HepG2 (cell line): ENCODE data around the gene LIF. TPM values are rescaled to one million over a fixed set of nuclear protein-coding genes. Genes with fewer than 3 reads are reported as not detected.

Experiments
- ASH2L ChIP-seq: fragments of 300-600, 200-600 bp; sonication (generic); IDR thresholded peaks from 2 replicates; pipeline ENCODE4 v1.7.0; 2017; ENCODE audit warnings: low read depth, mild to moderate bottlenecking, moderate library complexity, mixed read lengths, low read length; ENCODE audit not compliant: insufficient read length
- HDAC1 ChIP-seq: sonication (generic); formaldehyde crosslinking; IDR thresholded peaks from 2 replicates; pipeline ENCODE4 v1.5.1; 2020; ENCODE audit warnings: mild to moderate bottlenecking, missing genetic modification reagents
- HNF4A ChIP-seq: sonication (generic); formaldehyde crosslinking; IDR thresholded peaks from 2 replicates; pipeline ENCODE4 v1.4.0; 2020; ENCODE audit warnings: missing genetic modification reagents
- HNRNPL ChIP-seq: fragments of 200-400 bp; formaldehyde crosslinking; IDR thresholded peaks from 2 replicates; pipeline ENCODE4 v1.6.1; 2017; ENCODE audit warnings: mild to moderate bottlenecking, low read depth, low read length
- PHF21A ChIP-seq: sonication (generic); formaldehyde crosslinking; IDR thresholded peaks from 2 replicates; pipeline ENCODE4 v1.5.0; 2020; ENCODE audit warnings: mild to moderate bottlenecking, missing genetic modification reagents
- POLR2G ChIP-seq: fragments of 200-400 bp; formaldehyde crosslinking; IDR thresholded peaks from 2 replicates; pipeline ENCODE4 v1.6.1; 2018; ENCODE audit warnings: mild to moderate bottlenecking, low read depth, low read length, moderate library complexity
- SALL2 ChIP-seq: sonication (generic); formaldehyde crosslinking; IDR thresholded peaks from 2 replicates; pipeline ENCODE4 v1.8.1; 2023; ENCODE audit warnings: mild to moderate bottlenecking, missing genetic modification reagents, inconsistent platforms
- SRSF1 ChIP-seq: fragments of 200-400 bp; formaldehyde crosslinking; optimal IDR thresholded peaks from 2 replicates; pipeline ENCODE3; 2017; ENCODE audit warnings: mild to moderate bottlenecking, low read depth, low read length, moderate library complexity
- TBP ChIP-seq: sonication (generic); formaldehyde crosslinking; IDR thresholded peaks from 2 replicates; pipeline ENCODE4 v1.5.0; 2020; ENCODE audit warnings: missing genetic modification reagents
- THAP11 ChIP-seq: IDR thresholded peaks from 2 replicates; pipeline ENCODE4 v1.6.1; 2016; ENCODE audit warnings: missing biosample characterization, missing genetic modification reagents
- ZFY ChIP-seq: sonication (generic); formaldehyde crosslinking; IDR thresholded peaks from 2 replicates; pipeline ENCODE4 v1.4.0; 2020; ENCODE audit warnings: missing genetic modification reagents
- ZNF17 ChIP-seq: sonication (generic); formaldehyde crosslinking; IDR thresholded peaks from 2 replicates; pipeline ENCODE4 v1.5.0; 2020; ENCODE audit warnings: mild to moderate bottlenecking, missing genetic modification reagents
- ZNF510 ChIP-seq: sonication (generic); formaldehyde crosslinking; IDR thresholded peaks from 2 replicates; pipeline ENCODE4 v1.4.0; 2020; ENCODE audit warnings: low read depth, mild to moderate bottlenecking, missing genetic modification reagents
- ZNF777 ChIP-seq: sonication (generic); formaldehyde crosslinking; IDR thresholded peaks from 2 replicates; pipeline ENCODE4 v1.4.0; 2020; ENCODE audit warnings: missing genetic modification reagents
- ZNF841 ChIP-seq: sonication (generic); formaldehyde crosslinking; IDR thresholded peaks from 2 replicates; pipeline ENCODE4 v1.8.1; 2023; ENCODE audit warnings: missing genetic modification reagents, borderline replicate concordance
- polyA plus RNA-seq, 8 experiments: library from polyadenylated mRNA; depleted of rRNA in 3 of 8; stranded (reverse) in 7 of 8; unstranded in 1 of 8; fragments of >200 nt; fragmentation: Illumina TruSeq in 4 of 8; extraction: Trizol in 4 of 8; gene quantifications; 2 replicates each; pipeline versions ENCODE4 v1.2.1 to v1.2.3, GENCODE V29; 2011 to 2016; ENCODE audit warnings: low read depth in 4 of 8, missing spikeins in 1 of 8, mixed read lengths in 1 of 8; ENCODE audit not compliant: insufficient read depth in 1 of 8
- total RNA-seq, 5 experiments: library from RNA; depleted of rRNA; stranded (reverse); fragments of >200 nt; fragmentation: Illumina TruSeq; extraction: Trizol; gene quantifications; 2 replicates each; pipeline ENCODE4 v1.2.3, GENCODE V29; 2016; ENCODE audit warnings: low read depth in 1 of 5
- TF ChIP-seq, protein P1 (sequence below): sonication (generic); formaldehyde crosslinking; IDR thresholded peaks from 2 replicates; pipeline ENCODE4 v1.5.1; 2020; ENCODE audit warnings: mild to moderate bottlenecking, missing genetic modification reagents, moderate library complexity
- TF ChIP-seq, protein P2 (sequence below): IDR thresholded peaks from 2 replicates; pipeline ENCODE4 v1.6.1; 2012; ENCODE audit warnings: inconsistent platforms
- TF ChIP-seq, protein P3 (sequence below): sonication (generic); formaldehyde crosslinking; IDR thresholded peaks from 2 replicates; pipeline ENCODE4 v1.4.0; 2020; ENCODE audit warnings: missing genetic modification reagents, borderline replicate concordance

LIF gene
- total and polyA plus RNA-seq, 2 of the 13 experiments (the other 11 are each of a cell fraction or from before 2014, with no cell fraction given), result 3.6 to 8.5 TPM

DNA sequence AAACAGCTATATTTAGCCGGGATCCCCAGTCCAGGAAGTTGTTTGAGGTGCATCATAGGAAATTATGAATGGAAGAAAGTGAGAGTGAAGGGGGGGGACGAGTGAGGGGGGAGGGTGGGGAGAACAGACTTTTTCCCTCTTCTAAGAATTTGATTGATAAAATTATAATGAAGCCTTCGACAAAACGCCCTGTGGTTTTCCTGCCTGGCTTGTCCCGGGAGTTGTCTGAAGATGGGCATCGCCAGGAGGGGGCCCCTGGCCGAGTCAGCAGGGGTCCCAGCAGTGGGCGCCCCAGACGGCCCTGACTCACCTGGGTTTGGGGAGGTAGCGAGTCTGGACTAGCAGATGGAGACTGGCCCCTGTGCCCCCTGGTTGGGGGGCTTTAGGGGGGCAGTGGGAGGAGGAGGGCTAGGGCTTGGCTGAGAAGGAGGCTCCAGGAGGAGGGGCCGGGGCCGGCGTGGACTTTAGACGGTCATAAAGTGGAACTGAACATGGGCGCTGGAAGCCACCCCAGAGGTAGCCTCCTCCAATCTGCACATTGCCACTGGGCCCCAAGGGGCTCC lies 336 bp upstream of the LIF start (continued):
- TF ChIP-seq, protein P1, sequence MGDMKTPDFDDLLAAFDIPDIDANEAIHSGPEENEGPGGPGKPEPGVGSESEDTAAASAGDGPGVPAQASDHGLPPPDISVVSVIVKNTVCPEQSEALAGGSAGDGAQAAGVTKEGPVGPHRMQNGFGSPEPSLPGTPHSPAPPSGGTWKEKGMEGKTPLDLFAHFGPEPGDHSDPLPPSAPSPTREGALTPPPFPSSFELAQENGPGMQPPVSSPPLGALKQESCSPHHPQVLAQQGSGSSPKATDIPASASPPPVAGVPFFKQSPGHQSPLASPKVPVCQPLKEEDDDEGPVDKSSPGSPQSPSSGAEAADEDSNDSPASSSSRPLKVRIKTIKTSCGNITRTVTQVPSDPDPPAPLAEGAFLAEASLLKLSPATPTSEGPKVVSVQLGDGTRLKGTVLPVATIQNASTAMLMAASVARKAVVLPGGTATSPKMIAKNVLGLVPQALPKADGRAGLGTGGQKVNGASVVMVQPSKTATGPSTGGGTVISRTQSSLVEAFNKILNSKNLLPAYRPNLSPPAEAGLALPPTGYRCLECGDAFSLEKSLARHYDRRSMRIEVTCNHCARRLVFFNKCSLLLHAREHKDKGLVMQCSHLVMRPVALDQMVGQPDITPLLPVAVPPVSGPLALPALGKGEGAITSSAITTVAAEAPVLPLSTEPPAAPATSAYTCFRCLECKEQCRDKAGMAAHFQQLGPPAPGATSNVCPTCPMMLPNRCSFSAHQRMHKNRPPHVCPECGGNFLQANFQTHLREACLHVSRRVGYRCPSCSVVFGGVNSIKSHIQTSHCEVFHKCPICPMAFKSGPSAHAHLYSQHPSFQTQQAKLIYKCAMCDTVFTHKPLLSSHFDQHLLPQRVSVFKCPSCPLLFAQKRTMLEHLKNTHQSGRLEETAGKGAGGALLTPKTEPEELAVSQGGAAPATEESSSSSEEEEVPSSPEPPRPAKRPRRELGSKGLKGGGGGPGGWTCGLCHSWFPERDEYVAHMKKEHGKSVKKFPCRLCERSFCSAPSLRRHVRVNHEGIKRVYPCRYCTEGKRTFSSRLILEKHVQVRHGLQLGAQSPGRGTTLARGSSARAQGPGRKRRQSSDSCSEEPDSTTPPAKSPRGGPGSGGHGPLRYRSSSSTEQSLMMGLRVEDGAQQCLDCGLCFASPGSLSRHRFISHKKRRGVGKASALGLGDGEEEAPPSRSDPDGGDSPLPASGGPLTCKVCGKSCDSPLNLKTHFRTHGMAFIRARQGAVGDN (CRISPR knock-in tag), result 0 out of 2 replicates have a peak, but pooled peaks have one; percentile 48
- TF ChIP-seq ASH2L (no peak), ZNF17 (CRISPR knock-in tag) (no peak), TBP (CRISPR knock-in tag) (no peak), POLR2G (peak; percentile 38; the same call in 1 of the 2 replicates), HNRNPL (0 out of 2 replicates have a peak, but pooled peaks have one; percentile 55), ZNF841 (CRISPR knock-in tag) (no peak), HDAC1 (CRISPR knock-in tag) (peak; percentile 43; the same call in 1 of the 2 replicates), PHF21A (0 out of 2 replicates have a peak, but pooled peaks have one; percentile 38), SALL2 (no peak), THAP11 (CRISPR knock-in tag) (0 out of 2 replicates have a peak, but pooled peaks have one; percentile 14), ZFY (CRISPR knock-in tag) (0 out of 2 replicates have a peak, but pooled peaks have one; percentile 5), SRSF1 (peak; percentile 66), ZNF510 (CRISPR knock-in tag) (no peak), HNF4A (CRISPR knock-in tag) (peak; percentile 63), ZNF777 (peak; percentile 38; the same call in 1 of the 2 replicates)
- TF ChIP-seq, protein P2, sequence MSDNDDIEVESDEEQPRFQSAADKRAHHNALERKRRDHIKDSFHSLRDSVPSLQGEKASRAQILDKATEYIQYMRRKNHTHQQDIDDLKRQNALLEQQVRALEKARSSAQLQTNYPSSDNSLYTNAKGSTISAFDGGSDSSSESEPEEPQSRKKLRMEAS, result 0 out of 2 replicates have a peak, but pooled peaks have one; percentile 38
- TF ChIP-seq, protein P3, sequence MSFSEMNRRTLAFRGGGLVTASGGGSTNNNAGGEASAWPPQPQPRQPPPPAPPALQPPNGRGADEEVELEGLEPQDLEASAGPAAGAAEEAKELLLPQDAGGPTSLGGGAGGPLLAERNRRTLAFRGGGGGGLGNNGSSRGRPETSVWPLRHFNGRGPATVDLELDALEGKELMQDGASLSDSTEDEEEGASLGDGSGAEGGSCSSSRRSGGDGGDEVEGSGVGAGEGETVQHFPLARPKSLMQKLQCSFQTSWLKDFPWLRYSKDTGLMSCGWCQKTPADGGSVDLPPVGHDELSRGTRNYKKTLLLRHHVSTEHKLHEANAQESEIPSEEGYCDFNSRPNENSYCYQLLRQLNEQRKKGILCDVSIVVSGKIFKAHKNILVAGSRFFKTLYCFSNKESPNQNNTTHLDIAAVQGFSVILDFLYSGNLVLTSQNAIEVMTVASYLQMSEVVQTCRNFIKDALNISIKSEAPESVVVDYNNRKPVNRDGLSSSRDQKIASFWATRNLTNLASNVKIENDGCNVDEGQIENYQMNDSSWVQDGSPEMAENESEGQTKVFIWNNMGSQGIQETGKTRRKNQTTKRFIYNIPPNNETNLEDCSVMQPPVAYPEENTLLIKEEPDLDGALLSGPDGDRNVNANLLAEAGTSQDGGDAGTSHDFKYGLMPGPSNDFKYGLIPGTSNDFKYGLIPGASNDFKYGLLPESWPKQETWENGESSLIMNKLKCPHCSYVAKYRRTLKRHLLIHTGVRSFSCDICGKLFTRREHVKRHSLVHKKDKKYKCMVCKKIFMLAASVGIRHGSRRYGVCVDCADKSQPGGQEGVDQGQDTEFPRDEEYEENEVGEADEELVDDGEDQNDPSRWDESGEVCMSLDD (CRISPR knock-in tag), result 0 out of 2 replicates have a peak, but pooled peaks have one; percentile 50
